OCI-LY3 (cell line): ENCODE measurements around the gene MYOCOS.

Experiments used
- CTCF ChIP-seq: fragments of 200-600, 300-600 bp; sonication (generic); IDR thresholded peaks from 2 replicates; pipeline ENCODE4 v1.5.1; 2014; ENCODE audit warnings: antibody characterized with exemption, low read length, low read depth
- EZH2phosphoT487 ChIP-seq: fragments of 200-600 bp; shearing (Covaris generic); IDR thresholded peaks from 2 replicates; pipeline ENCODE4 v1.6.1; 2018; ENCODE audit warnings: antibody characterized with exemption, mixed run types, low read depth

- TF ChIP-seq CTCF, result no peak
- TF ChIP-seq EZH2phosphoT487, result no peak
These were observed 6.2 kb downstream of the MYOCOS start for GRCh38 chr1:171628225-171628624.
